GM19395 (cell line): ENCODE results near the gene HOXD8.

Source experiments
- ATAC-seq: cut with Tn5 transposase; IDR thresholded peaks from one replicate; pipeline ENCODE4 v1.9.1; 2021; ENCODE audit warnings: mild to moderate bottlenecking, moderate library complexity; ENCODE audit not compliant: unreplicated experiment

The HOXD8 gene

DNA sequence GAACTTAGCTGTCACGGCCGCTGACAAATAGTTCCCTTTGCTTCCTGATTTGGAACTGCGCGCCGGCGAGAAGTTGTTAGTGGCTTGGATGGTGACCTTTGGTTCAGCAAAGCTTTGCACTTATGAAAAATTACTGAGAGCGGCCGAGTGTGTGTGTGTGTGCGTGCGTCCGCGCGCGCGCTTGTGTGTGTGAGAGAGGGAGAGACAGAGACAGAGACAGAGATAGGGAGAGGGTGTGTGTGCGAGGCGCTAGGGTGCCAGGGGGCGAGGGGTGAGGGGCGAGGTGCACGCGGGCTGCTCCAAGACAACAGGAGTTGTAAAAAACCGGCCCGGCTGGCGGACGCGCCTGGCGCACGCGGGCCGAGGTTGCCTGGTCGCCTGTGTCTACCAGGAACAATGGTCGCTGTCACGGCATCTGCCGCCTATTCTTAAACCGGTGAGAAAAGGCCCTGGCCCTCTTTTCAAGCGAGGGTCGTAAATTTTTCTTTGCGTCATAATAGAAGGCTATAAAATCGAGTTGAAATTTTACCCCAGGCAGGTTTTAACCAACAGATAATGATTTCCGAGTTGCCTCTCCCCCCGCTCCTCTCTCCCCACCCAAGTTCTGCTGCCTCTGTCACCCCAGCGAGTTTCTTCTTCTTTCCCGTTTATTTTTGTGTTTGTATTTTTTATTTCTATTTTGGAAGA, 28.1 kb downstream of the HOXD8 start:
- no peak for ATAC-seq

DNA sequence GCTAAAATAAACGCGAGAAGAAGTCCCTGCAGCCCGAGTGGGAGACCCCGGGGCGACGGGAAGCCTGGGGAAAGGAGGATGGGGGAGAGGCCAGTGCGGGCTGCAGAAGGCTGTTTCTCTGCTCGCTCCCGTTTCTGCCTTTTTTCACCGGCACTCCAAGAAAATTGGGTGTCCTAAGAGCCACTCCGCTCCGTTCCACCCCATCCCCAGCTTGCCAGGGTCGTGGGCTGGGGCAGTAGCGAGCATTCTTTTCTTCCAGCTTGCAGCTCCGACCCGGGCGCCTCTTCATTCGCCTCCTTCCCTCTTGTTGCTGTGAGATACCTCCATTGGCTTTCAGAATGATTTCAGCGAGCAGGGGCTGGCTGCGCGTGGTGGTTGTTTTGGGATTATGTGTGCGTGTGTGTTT, 28.7 kb downstream of the HOXD8 start:
- ATAC-seq = no peak

DNA sequence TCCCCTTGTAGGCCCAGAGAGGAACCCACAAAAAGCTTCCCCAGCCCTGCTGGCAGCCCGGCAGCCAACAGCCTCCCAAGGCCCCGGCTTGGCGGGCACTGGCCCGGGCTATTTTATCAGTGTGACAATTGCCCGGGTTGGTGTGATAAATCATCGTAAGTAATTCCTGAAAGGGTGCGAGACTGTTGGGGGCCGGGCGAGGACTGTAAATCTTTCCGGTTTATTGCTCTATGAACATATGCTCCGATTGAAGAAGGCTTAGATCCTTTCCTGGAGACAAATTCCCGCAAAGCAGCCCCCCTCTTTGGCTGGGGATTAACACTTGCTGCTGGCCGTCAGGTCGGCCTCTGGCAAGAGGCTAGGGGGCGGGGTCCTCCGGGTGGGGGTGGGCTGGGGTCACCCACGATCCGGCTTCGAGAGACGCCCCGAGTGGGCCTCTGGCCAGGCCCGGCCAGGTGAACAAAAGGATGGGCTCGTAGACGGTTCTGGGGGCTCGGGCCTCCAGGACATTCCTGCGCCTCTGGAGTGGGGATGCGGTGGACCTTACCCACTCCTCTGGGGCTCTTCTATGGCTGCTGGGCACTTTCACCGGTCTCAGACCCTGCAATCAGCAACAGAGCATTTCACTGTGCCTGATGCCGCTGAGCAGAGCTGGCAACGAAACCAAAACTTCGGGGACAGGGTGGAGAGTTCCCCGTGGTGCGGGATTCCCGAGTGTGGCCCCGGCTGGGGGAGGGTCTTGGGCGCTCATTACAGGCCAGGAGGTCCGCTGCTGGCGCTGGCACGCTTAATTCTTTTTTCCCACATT, 29.6 kb downstream of the HOXD8 start:
- no peak for ATAC-seq

DNA sequence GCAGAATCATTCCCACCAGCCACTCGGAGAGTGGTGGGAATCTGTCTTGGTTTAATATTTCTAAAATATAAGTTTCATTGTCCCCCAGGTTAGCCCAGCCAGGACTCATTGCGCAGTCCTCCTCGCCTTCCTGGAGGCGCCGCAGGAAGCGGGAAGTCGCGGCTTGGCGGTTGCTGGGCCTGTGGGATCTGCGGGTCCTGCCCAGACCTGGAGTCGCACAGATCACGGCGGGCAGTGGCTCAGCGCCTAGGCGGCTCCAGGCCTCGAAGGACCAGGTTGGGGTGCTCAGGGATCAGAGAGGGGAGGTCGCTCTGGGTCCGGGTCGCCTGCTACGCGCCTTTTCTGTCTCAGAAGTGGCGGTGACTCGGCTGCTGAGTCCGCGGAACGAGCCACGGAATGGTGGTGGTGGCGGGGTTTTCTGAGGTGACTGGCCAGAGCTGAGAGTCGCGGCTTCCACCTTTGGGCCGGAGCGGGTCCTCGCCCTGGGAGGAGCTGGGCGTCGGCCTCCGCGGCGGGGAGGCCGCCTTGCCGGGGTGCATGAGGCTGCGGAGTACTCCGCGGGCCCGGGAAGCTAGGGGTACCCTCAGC, 30.3 kb downstream of the HOXD8 start:
- no peak for ATAC-seq

DNA sequence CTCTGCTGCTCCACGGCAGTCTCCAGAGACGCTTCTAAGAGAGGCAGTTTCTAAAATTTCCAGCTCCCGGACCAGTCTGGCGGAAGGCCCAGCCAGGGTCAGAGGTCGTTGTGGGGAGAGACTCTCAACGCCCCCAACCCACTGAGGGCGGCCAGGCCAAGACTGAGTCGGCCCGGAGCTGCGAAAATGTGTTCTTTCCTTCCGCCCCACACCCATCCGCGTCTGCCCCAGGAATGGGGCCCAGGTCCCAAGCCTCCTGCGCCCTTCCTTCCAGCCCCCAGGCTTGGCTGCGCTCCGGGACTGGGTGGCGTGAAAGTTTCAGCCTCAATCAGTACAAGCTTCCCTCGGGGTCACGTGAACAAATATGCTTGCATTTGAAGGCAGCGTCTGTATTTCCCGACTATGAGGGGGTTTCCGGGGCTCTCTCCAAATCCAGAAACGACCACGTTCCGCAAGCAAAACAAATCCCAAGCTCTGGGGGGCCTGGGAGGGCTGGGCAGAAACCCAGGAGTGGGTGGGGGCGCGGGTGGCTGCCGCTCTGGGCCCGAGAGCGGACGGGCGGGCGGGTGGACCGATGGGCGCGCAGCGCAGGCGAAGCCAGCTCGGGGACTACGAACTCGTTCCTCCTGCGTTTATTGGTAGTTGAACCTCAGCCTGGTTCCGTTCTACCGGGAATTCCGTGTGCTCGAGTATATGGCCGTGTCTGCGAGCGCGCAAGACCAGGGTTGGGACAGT, 30.9 kb downstream of the HOXD8 start:
- ATAC-seq = no peak

DNA sequence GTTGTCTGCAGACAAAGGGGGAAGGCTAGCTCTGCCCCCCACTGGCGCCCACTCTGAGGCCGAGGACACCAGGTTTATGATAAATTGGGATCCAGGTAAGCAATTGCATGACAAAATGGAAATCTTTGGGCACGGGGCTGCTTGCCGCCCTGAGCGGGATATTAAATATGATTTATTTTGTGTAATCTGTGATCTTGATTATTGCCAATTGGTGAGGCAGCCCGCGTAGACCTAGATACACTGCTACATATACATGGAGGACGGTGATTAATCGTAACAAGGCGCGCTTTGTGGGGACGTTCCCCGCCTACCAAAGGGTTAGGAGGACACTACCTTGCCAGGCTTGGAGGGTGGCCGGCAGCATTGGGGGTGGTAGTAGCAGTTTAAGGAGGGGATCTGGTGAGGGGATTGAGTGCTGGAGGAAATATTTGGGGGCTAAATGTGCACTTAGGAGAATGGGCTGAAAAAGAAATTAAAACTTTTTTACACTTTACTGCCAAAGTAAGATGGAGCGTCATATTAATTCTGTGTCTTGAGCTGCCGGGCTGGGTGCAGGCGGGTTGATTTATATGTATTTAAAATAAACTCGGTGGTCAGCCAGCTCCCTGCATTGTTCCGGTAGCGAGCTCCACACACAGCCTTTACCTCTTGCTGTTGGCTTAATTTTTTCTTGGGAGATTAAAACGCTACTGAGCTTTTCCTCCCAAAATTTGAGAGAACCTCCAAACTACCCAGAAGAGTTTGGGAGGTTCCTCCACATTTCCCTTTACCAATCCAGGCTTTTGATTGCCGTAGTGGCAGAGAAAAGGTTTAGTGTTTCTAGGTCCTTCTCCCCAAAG, 31.7 kb downstream of the HOXD8 start:
- no peak for ATAC-seq

DNA sequence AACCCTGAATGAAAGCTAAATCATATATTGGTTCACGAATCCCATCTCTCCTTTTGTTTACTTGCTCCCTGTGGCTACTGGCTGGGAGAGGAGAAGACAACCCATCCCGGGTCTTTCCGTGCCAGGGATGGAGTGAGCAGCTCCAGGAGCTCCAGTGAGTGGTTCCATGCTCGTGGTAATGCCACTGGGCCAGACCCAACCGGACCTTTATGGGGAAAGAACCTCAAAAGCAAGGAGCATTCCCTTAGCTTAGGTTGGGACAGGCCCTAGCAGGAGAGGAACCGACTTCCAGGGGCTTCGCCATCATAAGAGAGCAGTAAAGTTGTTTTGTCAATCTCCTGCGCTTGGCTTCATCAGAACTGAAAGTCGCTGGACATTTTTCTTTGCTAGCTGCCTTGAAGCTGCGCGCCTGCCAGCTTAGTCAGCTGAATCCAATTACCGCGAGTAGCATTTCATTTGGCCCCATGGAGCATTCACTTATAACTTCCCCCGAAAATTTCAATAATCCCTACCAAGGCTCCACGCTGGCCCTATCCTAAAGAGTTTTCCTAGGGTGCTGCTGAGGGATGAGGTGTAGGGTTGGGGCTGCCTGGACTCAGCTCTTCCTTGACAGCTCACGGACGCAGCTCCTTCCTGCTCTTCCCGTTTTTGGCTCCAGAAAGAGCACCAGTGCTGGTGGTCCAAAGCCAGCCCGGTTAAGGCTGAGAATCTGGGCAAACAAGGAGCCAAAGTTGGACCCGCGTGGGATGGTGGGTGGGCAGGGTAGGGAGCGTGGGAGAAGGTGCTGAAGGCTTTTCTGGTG, 32.5 kb downstream of the HOXD8 start:
- ATAC-seq = no peak

DNA sequence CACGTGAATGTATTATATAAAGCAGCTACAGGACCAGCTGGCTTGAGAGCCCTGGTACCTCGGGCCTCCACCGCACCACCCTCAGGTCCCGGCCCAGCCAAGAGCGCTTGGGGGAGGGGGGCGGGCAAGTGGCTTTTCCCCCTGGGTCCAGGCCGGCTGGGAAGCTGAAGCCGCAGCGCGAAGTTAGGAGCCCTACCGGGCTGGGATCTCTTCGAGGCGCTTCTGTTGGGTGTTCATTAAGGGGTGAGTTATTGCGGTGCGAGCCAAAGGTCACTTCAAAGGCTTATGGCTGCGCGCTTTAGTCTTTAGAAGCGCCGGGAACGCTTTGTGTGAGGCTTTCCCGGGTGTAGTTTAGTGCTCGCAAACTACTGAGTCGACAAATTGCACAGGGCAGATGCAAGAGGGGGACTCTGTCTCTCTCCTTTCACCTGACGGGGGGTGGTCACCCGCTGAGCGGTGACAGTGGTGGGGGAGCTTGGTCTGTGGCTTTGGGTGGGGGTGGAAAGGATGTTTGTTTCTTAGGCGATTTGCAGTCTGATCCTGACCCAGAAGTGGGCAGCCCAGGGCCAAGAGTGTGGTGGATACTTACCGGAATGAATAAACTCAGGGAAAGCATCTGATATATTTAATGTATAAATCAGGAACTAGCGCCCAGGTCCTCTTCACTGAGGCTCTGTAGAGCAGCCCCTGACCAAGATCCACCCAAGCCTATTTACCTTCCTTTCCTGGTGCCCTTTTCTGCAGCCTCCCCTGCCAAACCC, 33.6 kb downstream of the HOXD8 start:
- ATAC-seq = no peak

DNA sequence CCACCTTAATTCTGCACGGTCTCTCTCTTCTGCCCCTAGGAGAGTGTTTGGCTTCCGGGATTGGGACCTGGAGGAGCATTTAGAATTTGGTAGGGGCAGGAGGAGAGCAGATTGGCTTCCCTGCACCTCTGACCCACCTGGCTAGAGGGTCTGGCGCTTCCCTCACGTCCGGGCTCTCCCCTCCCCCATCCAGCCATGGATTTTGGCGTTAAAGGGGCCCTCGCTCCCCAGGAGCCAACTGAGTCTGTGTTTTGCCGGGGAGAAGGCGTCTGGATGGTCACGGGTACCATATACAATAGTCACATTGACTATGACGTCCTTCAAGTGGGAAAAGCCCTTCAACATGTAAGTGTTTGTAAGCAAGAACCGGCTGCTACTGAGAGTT, 34.2 kb downstream of the HOXD8 start:
- no peak for ATAC-seq

DNA sequence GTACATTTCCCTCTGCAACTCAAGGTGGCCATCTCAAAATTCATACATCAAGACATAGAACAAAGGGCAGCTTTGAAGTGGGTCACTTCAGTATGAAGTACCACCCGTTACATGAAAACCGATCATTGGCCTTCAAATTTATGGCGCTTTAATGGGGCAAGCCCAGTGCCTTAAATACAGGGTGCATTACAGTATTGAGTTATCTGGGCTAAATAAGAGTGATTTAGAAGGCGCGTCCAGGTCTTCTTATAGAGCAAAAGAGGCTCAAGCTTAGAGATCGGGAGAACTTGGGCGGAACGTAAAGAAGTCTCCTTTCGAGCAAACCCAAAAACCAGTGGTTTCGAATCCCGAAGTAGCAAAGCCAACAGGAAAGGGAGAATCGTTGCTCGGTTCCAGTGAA, 34.7 kb downstream of the HOXD8 start:
- ATAC-seq = no peak

DNA sequence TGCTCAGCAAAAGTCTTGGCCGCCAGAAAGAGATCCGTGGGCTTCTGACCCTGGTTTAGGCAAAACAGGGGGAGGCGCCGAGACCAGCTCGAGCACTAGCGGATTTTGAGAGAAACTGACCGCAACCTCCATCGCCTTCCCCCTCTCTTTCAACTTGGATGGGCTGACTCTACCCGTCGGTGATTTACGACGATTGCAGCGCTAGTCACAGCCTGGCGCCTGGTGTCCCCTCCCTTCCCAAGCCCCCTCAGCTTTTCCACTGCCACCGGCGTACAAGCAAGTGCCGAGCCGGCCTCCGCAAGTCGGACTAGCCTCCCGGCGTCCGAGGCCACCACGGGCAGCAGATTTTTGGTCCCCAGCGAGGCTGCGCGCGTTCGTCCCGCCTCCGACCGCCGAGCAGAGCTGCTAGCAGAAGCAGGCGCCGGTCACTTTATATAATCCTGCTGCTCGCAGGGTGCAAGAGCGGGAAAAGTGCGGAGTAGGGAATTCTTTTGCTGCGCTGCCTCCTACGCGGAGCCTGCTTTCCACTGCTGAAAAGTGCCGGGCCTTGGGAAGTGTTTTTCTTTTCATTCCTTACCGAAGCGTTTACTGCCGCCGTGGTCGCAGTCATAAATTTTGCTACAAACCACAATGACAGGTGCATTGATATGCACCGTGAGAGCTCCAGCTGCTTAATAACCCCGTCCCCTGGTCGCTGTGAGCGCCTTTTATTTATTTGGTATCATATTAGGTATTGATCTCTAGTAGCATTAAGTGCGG, 35.3 kb downstream of the HOXD8 start:
- ATAC-seq = no peak

DNA sequence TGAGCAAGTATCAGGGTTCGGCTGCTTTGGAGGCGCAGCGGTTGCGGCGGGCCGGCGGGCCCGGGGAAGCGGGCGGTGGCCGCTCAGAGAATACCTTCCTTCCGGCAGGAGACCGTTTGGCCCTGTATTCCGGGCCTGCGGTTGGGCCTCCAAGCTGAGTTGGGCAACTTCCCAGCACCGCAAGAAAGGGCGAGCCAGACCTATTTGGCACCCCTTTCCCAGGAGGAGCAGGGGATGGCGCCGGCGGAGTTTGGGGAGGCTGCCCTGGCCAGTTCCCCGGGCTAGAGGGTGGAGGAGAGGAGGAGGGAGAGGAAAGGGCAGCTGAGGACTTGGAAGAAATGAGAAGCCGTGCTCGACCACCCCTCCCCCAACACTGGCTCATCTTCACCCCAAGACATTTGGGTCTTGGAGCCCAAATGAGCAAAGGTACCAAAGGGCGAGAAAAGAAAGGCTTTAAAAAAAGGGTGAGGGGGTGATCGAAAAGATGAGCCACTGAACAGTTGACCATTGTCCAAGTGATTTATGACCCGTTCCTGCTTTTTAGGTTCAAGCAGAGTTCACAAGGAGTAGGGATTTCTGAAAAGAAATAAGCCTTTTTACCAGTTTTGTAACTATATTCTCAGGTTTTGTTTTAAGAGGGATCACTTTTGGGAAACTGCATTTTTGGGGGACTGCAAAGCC, 36.0 kb downstream of the HOXD8 start:
- no peak for ATAC-seq

DNA sequence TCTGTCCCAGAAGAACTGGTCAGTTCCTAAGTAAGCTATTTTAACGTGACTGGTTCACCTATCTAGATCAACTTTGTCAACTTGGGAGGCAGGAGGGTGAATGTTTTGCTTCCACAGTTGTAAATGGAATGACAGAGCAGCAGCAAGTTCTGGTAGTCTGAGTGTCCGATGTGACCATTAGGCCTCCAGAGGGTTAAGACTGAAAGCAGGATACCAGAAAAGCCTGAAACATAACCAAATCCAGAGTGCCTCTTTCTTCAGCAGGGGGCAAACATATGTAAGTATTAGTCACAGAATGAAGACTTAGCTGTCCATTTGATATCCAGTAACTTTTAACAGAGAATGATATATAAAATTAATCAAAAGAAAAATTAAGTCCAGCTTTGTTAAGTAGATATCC, 36.8 kb downstream of the HOXD8 start:
- no peak for ATAC-seq

DNA sequence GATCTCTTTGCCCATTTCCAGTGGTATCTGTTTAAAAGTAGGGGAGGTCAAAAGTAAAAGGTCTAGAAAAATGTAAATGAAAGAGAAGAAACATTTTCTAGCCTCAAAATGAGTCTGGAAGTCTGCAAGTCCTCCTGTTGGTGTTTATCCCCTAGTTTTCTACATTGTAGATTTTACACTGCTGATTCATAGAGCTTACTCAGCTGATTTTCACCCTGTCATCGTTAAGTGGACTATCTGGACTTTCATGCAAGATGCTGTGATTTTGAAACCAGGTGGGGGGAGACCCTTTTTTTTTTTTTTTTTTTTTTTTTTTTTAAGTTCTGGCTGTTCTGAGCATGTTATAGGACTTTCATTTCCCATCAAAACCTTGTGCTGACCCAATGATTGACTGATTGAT, 37.9 kb downstream of the HOXD8 start:
- no peak for ATAC-seq

DNA sequence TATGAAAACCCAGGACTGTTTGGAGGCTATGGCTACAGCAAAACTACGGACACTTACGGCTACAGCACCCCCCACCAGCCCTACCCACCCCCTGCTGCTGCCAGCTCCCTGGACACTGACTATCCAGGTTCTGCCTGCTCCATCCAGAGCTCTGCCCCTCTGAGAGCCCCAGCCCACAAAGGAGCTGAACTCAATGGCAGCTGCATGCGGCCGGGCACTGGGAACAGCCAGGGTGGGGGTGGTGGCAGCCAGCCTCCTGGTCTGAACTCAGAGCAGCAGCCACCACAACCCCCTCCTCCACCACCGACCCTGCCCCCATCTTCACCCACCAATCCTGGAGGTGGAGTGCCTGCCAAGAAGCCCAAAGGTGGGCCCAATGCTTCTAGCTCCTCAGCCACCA, 39.7 kb downstream of the HOXD8 start:
- ATAC-seq = no peak

DNA sequence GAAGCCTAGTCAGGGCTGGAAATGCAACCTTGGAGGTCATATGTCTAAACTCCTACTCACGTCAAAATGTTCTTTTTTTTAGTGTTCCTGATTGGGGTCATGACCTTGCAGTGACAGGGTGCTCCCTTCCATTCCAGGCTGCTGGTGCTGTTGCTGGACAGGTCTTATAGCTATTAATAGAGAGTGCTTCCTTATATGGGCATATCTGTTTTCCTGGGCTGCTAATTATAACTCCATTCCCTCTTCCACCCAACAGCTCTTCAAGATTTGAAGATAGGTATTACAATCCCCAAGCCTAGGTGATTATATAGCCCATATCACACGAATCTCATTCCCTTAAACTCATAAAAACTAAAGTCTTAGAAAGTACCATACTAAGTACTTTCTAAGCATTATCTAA, 40.2 kb downstream of the HOXD8 start:
- ATAC-seq = no peak

DNA sequence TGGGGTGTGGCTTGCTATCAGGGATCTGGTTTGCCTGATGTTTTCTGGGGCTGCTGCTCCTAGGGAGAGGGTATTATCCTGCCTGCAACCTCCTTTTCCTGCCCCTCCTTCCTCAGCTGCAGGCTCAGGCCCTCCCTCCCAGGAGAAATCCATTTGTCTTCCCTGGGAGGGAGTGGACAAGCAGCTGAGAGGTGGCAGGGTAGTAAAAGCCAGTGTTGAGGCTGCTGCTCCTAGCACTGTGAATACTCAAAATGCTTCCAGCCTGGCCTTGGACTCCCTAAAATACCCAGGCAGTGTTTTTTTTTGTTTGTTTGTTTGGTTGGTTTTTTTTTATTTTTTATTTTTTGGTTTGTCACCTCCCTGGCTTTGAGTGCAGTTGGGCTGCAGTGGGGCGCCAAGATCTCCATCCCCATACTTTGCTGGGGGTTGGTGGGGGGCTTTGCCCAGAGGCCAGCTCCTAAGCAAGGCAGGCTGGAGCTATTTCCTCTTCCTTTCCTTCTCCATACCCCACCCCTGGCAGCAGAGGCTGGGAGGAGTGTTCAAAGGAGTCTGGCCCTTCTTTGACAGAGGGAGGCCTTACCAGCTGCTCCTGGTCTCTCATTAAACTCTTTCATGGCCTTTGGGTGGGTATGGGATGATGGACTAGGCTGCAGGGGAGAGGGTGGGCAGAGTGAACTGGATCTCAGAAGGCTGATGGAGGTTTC, 41.2 kb downstream of the HOXD8 start:
- no peak for ATAC-seq
